GM06990 (cell line): ENCODE data around the gene NKX2-4.

Experiments
- DNase-seq: peaks from one replicate; pipeline ENCODE4 v3.0.0-alpha.2; 2011; ENCODE audit not compliant: insufficient read length; ENCODE audit errors: extremely low read depth
- H3K27me3 ChIP-seq: replicated peaks from 2 replicates; pipeline ENCODE4 v1.6.0; 2011; ENCODE audit warnings: low read length; ENCODE audit not compliant: control insufficient read depth, insufficient read depth
- H3K36me3 ChIP-seq: 2 replicates; pipeline ENCODE4 v1.5.1; 2011; ENCODE audit warnings: low read length; ENCODE audit not compliant: control insufficient read depth, insufficient read depth
- H3K4me3 ChIP-seq: replicated peaks from 2 replicates; pipeline ENCODE4 v1.5.1; 2011; ENCODE audit warnings: low read depth, mild to moderate bottlenecking, control low read depth, low read length
- CTCF ChIP-seq: IDR thresholded peaks from 2 replicates; pipeline ENCODE4 v1.5.1; 2011; ENCODE audit warnings: low read length, control low read depth, mild to moderate bottlenecking, inconsistent platforms; ENCODE audit not compliant: insufficient read depth, poor library complexity, severe bottlenecking

NKX2-4 gene

GRCh38 chr20:21397341-21398108 is at the start of gene NKX2-4:
Gene NKX2-4 (minus strand): TSS chr20:21397526. CDS start chr20:21397399, 127 bp downstream.
- no peak for DNase-seq
- Histone ChIP-seq H3K4me3 (no peak within 1 kb of the TSS), H3K27me3 (no peaks in the 10 kb centered on the region; the same call in 1 of the 2 replicates), H3K36me3 (no peaks in the 10 kb centered on the region)
- no peak for TF ChIP-seq CTCF

- no peak for TF ChIP-seq CTCF
- no peak for DNase-seq
- Histone ChIP-seq H3K36me3 (no peaks in the 10 kb centered on the region), H3K4me3 (no peak overlapping the region), H3K27me3 (no peaks in the 10 kb centered on the region)
These were observed 40.5 kb upstream of the NKX2-4 start for GRCh38 chr20:21437816-21438215.

GRCh38 chr20:21437248-21437647 is 39.9 kb upstream of the NKX2-4 start:
- TF ChIP-seq CTCF: no peak
- Histone ChIP-seq H3K4me3 (no peak overlapping the region), H3K27me3 (no peaks in the 10 kb centered on the region), H3K36me3 (no peaks in the 10 kb centered on the region)
- DNase-seq: no peak

- Histone ChIP-seq H3K4me3 (no peak overlapping the region), H3K27me3 (no peaks in the 10 kb centered on the region), H3K36me3 (no peaks in the 10 kb centered on the region)
- DNase-seq: no peak
- no peak for TF ChIP-seq CTCF
These were observed 38.9 kb upstream of the NKX2-4 start for GRCh38 chr20:21436205-21436604.

- H3K36me3 ChIP-seq: no peaks in the 10 kb centered on the region
These were observed 38.2 kb upstream of the NKX2-4 start for GRCh38 chr20:21435576-21435975.

More at GRCh38 chr20:21435576-21435975, 38.2 kb upstream of the NKX2-4 start:
- no peak overlapping the region for H3K4me3 ChIP-seq
- TF ChIP-seq CTCF: no peak
- no peaks in the 10 kb centered on the region for H3K27me3 ChIP-seq
- DNase-seq: no peak
